SIG-M5 (cell line): ENCODE measurements around the gene ZNF587.
A peak's percentile ranks its signal among the peaks of the same experiment; 100 is the strongest.
"Not testable (repeated sequence)": the region's sequence is repeated elsewhere in the genome, so short reads cannot be mapped to it uniquely, and the experiment has no call there.

Experiments
- DNase-seq: peaks from one replicate; lab custom pipeline; 2025; lab: John Stamatoyannopoulos, UW

Gene ZNF587

DNA sequence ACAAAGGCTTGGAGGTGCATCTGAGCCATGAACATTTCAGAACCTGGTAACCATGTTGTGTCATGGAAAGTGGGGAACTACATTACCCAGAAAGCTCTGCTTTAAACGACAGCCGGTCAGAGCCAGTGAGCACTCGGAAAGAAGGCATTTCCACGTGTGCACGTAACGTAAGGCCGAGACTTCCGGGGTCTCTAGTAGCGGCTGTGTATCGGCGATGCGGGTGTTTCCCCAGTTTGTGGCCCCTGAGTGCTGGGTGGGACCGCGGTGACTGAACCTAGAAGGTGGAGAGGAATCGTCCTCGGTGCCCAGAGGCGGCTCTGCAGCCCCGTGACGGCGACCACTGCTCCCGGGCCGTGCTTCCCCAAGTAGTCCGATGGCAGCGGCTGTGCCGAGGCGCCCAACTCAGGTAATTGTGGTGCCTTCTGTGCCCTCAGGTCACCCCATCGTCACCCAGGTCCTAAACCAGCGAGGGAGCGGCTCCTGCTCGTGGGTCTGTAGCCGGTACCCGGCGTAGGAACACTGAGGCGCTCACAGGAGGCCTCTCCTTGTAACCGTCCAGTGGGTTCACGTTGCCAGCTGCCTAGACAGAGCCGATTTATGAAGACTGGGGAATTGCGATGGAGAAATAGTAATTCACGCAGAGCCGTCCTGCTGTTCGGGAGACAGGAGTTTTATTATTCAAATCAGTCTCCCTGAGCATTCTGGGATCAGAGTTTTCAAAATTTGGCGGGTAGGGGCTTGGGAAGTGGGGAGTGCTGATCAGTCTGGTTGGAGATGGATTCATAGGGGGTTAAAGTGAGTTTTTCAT is at the start of gene ZNF587:
Gene ZNF587, plus strand, starts transcription at position 194 of the 808 bp plus-strand sequence. Its CDS starts 180 bp downstream, at position 374.
- peak; percentile 39 for DNase-seq

DNA sequence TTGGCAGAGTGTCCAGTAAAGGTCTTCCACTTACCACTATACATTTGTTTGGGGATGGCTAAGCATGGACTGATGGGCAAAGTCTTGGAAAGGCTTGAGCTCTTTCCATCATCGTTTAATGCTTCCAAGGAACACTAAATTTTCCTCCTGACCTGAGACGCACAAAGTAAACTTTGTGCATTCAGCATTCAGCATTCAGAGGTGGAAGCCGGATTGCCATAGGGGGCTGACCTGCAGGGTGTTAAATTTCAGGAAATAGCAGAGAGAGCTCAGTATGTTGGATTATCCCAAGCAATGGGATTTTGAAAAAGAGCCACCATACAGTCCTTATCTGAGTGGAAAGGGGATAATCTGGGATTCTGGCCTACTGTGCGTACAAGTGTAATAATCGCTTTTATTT is 49.0 kb upstream of the ZNF587 start:
- no peak for DNase-seq

DNA sequence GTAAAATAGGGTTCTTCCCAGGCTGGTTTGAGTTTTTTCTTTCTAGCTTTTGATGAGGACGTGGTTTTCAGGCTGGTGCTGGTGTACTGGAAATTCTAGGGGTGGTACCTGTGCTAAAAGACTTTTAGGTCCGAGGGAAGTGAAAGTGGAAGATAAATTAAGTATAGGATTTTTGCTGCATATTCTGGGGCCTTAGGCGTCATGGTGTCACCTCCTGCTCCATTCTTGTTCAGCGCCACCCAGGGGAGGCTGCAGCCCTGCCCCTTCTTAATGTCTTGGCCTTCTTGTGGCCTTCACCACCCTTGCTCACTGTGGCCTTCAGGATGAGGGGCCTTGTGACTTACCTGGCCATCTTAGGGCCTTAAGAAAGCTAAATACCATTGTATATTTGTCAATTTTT is 47.4 kb upstream of the ZNF587 start:
- DNase-seq: no peak

DNA sequence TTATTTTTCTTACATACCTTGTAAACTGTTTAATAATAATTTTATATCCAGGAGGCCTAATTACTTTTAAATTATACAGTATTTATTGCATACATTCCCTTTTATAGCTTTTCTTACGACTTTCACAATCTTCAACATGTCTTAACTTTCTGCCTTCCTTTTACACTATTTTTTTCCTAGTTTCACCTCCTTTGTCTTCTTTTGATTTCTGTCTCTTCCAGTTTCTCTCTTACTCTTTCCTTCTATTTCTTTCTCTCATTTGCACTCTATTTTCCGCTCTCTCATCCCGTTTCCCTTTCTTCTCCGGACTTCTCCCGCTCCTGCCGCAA is 46.4 kb upstream of the ZNF587 start:
- DNase-seq: no peak

DNA sequence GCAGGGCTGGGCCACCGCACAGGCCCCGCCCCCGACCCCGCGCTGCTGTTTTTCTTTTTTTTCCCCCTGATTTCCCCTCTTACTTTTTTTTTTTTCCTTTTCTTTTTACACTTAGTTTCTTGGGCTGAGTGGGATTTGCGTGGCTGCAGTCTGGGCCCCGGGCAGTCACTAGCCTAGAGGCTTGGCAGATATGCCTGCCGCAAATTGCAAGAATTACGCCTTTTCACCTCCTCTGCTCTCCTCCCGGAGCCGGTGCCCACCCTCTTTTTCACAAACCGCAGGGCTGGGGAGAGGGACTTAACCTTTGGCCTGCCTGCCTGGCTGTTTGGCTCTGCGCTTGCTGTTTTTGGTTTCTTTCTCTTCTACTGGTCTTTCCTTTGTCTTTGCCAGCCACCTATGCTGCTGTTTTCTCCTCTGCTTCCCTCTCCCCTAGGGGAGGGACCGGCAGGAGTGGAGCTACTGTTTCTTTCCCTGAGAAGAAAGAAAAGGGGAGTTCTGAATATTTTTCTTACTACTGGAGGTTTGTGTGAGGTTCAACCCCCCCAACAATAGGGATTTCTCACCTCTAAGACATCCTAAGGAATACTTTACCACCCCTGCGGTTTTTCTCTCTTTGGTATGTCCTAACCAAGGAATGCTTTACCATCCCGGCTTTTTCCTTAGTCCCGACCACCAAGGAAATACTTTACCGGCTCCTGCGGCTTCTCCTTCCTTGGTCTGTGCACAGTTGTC is 45.9 kb upstream of the ZNF587 start:
- no peak for DNase-seq

DNA sequence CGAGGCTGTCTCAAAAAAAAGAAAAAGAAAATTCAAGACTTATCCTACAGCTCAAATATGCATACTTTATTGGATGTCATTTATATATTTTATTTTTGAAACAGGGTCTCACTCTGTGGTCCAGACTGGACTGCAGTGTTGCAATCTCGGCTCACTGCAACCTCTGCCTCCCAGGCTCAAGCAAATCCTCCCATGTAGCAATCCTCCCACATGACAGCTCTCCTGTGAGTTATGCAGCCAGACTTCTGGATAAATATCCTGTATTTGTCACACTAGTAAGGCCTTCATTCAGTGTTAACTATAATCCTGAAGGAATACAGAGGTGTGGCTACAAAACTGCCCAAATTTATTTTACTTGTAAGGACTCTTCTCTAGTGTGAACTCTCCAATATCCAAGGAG is 42.1 kb upstream of the ZNF587 start:
- no peak for DNase-seq

DNA sequence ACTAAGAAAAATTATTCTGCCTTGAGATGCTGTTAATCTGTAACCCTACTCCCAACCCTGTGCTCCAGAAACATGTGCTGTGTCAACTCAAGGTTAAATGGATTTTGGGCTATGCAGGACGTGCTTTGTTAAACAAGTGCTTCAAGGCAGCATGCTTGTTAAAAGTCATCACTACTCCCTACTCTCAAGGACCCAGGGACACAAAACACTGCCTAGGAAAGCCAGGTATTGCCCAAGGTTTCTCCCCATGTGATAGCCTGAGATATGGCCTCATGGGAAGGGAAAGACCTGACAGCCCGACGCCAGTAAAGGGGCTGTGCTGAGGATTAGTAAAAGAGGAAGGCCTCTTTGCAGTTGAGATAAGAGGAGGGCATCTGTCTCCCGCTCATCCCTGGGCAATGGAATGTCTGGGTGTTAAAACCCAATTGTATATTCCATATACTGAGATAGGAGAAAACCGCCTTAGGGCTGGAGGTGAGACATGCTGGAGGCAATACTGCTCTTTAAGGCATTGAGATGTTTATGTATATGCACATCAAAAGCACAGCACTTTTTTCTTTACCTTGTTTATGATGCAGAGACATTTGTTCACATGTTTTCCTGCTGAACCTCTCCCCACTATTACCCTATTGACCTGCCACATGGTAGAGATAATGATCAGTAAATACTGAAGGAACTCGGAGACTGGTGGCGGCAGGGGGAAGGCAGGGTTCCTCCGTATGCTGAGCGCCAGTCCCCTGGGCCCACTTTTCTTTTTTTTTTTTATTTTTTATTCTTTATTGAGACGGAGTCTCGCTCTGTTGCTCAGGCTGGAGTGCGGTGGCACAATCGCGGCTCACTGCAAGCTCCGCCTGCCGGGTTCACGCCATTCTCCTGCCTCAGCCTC is 39.0 kb upstream of the ZNF587 start:
- DNase-seq: not testable (repeated sequence)

DNA sequence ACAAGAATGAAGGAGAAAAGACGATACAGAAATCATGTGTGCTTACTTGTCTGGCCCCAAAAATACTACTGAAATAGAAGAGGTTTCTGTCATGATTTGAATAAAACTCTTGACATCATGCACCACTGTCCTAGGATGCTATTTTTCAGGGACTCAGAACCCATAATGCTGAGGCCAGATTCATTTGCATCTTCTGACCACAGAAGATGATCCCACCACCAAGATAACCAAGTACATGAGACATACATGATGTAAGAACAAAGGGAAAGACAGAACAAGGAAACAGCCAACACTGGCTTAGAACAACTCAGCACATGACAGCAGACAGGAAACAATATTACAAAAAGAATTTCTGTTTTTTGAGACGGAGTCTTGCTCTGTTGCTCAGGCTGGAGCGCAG is 37.4 kb upstream of the ZNF587 start:
- no peak for DNase-seq

DNA sequence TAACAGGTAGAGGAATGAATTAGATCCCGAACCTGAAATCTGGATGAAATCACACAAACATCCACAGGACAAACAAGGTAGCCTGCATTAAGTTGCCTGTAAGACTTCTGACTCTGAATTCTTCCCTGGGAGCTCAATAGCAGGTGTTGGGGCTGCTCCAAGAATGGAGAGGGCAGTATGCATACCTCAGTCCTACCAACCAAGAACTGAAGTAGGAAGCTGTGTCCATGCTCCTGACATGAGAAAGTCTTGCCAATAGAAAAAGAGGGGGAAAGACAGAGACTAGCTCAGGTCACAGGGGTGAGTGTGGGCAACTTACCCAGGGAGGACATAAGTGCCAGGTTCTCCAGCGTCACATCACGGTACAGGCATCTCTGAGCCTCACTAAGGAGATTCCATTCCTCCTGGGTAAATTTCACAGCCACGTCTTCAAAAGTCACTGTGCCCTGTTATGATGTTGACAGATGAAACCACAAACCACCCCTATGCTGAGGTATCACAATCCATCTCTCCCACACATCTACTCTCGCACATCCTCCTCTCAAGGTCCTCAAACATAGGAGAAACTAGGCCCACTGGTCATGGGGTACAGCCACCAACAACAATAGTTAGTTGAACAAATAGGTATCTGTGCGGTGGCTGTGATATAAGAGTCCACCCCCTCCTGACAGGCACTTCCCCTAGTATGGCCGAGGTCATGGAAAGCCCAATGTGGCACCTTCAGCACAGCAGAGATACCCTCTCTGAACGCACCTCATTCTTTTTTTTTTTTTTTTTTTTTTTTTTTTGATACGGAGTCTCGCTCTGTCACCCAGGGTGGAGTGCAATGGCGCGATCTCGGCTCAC is 36.5 kb upstream of the ZNF587 start:
- DNase-seq: not testable (repeated sequence)

DNA sequence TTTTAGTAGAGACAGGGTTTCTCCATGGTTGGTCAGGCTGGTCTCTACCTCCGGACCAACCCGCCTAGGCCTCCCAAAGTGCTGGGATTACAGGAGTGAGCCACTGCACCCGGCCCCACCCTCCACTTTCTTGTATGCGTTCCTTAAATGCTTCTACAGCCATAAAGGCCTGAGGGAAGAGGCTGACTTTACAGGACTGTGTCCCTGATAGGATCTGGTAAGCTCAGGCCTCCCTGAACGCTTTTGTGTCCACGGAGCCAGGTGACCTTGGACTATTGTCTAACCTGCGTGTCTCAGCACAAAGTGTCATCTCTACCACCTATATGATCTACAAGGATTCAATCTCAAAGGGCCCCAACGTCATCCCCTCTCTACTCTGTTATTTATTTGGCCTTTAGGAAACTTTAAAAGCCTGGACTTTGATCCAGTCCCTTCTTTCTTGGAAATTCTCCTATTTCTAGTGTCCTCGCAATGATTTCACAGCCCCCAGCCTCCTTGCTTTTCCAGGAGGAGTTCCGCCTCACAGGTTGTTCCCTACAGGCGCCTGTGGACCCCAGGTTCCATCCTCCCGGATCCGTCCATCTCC is 35.6 kb upstream of the ZNF587 start:
- DNase-seq: no peak

DNA sequence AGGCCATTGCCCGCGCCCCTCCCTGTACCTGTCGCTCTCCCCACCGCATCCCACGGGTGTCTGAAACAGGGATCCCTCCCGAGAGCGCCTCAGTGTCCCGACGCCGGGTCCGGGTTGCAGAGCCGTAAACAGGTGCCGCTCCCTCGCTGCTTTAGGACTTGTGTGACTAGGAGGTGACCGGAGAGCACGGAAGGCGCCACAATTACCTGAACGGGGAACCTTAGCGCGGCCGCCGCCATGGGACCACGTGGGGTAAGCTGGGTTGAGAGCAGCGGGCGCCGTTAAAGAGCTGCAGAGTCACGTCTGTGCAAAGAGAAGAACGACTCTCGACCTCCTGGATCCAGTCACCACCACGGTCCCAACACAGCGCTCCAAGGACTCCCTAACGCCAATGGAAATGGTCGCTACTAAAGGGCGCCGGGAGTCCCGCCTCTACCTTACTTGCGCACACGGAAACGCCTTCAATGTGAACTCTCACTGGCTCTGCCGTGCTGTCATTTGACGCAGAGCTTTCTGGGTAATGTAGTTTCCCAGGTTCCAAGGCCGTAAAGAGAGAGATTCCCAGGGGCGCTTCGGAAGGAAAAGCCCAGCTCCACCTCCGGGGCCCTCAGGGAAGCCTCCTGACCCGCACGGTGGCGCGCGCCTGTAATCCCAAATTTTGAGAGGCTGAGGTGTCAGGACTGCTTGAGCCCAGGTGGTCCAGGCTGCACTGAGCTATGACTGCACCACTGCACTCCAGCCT is 35.0 kb upstream of the ZNF587 start, which contains the start of gene ZNF552:
Gene ZNF552, minus strand, starts transcription at position 409 of the 742 bp plus-strand sequence. Its CDS starts 170 bp downstream, at position 239.
- DNase-seq: peak; percentile 69

DNA sequence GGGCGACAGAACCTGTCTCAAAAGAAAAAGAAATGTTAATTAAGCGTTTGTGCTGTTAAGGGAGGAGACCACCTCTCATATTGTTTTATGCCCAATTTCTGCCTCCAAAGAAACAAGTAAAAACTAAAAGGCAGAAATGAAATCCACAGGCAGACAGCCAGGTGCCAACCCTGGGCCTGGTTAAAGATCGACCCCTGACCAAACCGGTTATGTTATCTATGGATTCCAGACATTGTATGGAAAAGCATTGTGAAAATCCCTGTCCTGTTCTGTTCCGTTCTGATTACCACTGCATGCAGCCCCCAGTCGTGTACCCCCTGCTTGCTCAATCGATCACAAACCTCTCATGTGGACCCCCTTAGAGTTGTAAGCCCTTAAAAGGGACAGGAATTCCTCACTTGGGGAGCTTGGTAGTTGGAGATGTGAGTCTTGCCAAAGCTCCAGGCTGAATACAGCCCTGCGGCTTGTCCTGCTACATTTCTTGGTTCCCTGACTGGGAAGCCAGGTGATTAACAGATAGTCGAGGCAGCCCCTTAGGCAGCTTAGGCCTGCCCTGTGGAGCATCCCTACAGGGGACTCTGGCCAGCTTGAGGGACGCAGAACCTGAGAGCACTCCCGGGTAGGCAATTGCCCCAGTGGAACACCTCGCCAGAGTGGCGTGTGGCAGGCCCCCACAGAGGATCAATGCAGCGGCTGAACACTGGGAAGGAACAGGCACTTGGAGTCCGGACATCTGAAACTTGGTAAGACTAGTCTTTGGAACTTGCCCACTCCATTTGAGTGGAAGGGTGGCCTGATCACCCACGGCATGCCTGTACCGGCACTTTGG is 34.2 kb upstream of the ZNF587 start:
- DNase-seq: no peak

DNA sequence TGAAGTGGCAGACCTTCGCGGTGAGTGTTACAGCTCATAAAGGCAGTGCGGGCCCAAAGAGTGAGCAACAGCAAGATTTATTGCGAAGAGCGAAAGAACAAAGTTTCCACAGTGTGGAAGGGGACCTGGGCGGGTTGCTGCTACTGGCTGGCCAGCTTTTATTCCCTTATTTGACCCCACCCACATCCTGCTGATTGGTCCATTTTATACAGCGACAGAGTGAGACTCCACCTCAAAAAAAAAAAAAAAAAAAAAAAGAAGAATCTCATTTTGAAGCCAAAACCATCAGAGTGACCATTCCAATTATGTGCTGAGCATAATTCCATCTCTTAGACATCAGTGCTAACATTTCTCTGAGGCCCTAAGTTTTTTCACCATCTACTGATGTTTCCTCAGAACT is 33.0 kb upstream of the ZNF587 start:
- DNase-seq: no peak

DNA sequence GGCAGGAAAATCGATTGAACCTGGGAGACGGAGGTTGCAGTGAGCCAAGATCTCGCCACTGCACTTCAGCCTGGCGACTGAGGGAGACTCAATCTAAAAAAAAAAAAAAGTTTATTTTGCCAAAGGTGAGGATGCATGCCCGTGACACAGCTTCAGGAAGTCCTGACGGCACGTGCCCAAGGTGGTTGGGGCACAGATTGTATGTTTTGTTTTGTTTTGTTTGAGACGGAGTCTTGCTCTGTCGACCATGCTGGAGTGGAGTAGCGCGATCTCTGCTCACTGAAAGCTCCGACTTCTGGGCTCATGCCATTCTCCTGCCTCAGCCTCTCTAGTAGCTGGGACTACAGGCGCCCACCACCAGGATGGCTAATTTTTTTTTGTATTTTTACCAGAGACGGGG is 31.7 kb upstream of the ZNF587 start:
- no peak for DNase-seq

DNA sequence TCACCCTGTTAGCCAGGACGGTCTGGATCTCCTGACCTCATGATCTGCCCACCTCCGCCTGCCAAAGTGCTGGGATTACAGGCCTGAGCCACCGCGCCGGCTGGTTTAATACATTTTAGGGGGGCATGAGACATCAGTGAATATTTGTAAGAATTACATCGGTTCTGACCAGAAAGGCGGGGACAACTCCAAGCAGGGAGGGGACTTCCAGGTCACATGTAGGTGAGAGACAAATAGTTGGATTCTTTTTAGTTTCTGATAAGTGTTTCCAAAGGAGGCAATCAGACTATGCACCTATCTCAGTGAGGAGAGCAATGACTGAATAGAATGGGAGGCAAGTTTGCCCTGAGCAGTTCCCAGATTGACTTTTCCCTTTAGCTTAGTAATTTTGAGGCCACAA is 31.3 kb upstream of the ZNF587 start:
- no peak for DNase-seq

DNA sequence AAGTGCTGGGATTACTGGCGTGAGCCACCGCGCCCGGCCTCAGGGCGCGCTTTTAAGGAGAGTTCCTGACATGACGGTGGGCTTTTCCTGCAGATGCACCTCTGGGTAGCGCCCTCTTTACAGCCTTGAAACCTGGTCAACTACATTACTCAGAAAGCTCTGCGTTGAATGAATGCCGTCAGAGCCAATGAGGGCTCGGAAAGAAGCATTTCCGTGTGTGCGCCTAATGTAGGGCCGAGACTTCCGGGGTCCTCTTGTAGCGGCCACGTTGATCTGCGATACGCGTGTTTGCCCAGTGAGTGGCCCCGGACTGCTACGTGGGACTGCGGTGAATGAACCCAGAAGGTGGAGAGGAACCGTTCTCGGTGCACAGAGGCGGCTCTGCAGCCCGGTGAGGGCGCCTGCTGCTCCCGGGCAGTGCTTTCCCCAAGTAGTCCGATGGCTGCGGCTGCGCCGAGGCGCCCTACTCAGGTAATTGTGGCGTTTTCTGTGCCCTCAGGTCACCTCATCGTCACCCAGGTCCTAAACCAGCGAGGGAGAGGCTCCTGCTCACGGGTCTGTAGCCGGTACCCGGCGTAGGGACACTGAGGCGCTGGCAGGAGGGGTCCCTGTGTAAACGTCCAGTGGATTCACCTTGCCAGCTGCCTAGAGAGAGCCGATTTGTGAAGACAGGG is 30.0 kb upstream of the ZNF587 start:
- DNase-seq: peak; percentile 37

DNA sequence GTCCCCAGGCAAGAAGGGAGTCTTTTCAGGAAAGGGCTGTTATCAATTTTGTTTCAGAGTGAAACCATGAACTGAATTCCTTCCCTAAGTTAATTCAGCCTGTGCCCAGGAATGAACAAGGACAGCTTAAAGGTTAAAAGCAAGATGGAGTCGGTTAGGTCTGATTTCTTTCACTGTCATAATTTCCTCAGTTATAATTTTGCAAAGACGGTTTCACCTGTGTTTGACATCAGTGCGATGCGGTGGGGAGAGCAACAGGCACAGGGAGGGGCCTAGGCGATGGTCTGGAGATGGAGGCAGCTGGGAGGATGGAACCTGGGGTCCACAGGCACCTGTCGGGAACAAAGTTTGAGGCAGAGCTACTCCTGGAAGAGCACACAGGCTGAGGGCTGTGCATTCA is 29.1 kb upstream of the ZNF587 start:
- no peak for DNase-seq

DNA sequence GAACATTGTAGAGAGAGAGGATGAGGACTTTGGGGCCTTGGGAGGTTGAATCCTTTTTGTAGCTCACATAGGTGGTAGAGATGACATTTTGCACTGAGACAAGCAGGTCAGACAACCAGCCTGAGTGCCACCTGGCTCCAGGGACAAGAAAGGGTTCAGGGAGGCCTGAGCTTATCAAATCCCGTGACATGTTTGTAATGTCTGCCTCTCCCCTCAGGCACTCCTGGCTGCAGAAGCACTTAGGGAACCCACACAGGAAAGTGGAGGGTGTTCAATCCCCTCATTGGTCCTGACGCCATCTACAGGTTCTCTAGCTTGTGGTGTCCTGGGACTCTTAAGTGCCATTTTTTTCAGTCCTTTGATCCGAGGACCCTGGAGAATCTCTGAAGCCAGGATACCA is 28.6 kb upstream of the ZNF587 start:
- not testable (repeated sequence) for DNase-seq

DNA sequence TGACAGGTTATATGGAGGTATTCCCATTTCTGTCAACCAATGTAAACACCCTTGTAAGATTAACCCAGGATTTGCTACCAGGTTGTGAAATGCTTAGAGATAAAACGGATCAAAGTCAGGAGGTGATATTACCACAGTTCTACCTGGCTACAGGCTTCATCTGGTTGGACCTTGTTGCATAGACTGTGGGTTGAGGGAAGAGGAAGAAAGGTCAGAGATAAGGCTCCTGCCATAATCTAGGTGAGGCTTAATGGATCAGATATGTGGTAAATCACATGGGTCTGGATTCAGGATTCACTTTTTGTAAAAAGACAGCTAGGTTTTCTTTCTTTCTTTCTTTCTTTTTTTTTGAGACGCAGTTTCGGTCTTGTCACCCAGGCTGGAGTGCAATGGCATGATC is 28.2 kb upstream of the ZNF587 start:
- DNase-seq: not testable (repeated sequence)
